Activated CD4-positive, alpha-beta T cell treated with anti-CD3 and anti-CD28 coated beads for 48 hours (primary cell): Measurements from ENCODE around the gene ARMC2.
"Not testable (repeated sequence)": the region's sequence is repeated elsewhere in the genome, so short reads cannot be mapped to it uniquely, and the experiment has no call there.

Source experiments
- DNase-seq: peaks from one replicate; pipeline ENCODE4 v3.0.0-alpha.2; 2020

Gene ARMC2

DNA sequence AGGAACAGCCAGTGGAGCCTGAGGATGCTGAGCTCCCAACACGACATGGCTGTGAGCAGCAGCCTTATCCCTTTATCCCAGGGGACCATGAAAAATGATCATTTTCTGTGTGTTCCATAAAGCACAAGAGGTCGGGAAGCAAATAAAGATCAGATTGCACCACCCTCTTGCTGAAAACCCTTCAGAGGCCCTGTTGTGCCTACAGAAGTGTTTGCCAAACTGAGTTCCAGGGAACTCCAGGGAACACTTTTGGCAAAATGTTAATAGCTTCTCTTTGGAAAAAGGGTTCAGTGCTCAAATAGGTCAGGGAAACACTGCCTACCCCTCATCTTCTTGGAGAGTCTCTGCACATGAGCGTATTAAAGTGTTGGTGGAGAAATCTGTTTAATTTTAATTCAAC, 24.4 kb downstream of the ARMC2 start:
- DNase-seq: no peak

DNA sequence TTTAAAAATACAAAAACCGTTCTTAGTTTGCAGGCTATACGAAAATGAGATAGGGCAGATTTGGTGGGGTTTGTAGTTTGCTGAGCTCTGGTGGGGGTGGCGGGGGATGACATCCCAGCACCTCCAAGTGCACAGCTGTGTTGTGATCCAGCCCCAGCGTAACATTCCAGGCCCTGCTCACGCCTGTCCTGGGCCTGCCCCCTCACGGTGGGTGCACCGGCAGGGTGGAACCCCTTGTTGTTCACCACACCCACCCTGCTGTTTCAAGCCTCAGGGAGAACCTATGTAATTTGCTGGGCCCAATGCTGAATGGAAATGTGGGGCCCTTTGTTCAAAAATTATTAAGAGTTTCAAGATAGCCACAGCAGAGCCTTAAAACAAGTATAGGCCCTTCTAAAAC, 25.0 kb downstream of the ARMC2 start:
- DNase-seq: no peak

DNA sequence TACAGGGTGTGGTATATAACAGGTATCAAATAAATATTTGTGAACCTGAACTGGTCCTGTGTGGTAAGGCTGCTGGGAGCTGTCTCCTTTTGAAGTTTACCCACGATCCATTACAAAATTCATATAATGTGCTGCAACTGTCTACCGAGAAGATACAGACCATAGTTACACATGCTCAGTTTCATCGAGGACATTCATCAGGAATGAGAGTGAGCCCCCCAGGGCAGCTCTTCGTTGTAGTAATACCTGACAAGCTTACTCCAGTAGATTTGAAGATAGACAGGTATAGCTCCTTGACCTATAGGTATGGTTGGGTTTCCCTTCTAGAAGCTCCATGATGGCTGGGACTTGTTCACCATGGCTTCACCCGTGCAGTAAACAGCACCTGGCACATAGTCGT, 25.7 kb downstream of the ARMC2 start:
- no peak for DNase-seq

DNA sequence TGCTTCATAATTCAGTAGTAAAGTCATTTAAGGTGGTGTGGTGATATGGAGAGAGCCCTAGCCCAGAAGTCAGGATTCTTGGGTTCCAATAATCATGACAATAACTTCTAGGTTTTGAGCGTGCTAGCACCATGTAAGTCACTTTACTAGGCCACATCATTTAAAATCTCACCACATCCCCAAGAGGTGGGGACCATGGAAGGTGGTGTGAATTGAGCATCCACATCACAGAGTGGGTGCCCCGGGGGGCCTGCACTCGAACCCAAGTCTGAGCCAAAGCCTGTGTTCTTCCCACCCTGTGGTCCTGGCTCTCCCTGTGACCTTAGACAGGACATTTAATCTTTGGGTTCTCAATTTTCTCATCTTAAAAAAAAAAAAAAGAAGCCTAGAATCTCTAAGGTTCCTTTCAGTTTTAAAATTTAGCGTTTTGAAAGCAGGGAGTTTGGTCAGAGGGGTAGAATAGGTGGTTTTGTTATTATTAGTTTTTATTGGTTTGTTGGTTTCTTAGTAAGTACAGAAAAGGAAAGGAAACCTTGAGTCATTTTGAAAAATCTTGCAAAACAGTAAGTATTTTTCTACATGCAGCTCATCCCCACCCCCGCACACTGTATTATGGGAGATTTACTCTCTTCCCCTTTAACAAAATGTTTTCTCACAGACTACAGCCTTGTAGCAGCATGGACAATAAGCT, 26.4 kb downstream of the ARMC2 start:
- DNase-seq: peak; percentile 73

DNA sequence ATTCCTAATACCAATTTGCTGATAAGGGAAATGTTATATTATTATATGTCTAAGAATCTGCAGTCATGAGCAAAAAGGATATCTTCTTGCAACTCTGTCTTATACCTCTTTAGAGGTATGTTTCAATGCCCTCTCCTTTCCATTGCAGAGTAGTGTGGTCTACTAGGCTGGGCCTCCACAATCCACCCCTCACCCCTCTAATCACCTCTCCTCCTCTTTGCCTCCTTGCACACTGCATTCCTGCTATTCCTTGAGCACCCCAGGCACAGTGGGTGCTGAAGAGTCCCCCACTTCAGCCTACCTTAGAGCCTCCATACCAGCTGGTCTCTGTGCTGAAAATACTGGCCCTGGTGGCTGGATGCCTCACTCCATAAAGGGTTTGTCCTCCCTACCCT, 26.9 kb downstream of the ARMC2 start:
- DNase-seq: no peak

DNA sequence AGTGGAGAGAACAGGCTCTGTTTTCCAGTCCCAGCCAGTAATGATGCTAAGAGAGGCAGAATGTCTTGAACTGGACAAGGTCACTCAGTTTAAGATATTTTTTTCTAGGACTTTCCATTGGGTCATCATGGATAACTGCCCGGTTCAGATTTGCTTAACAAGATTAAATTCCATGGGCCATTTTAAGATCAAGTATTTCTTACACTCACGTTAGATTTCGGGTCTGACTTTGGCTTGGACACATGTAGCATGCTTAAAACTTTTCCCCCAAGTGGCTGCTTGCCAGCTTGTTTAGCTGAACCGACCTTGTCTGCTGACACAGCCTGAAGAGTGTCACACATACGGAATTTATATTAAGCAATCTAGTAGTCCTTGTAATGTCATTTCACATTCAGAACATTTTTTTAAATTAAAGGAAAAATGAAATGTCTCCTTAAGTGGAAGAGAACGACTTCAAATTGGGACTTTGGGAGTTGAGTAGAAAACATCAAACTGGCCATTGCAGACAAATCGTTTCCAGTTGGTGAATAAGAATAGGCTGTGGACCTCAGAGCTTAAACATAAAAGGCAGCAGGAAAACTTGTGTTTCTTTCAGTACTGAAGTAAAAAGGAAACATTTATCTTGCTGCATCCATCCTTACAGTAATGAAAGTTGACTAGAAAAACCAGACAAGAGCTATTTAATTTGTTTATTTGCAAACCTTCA, 29.0 kb downstream of the ARMC2 start:
- no peak for DNase-seq

DNA sequence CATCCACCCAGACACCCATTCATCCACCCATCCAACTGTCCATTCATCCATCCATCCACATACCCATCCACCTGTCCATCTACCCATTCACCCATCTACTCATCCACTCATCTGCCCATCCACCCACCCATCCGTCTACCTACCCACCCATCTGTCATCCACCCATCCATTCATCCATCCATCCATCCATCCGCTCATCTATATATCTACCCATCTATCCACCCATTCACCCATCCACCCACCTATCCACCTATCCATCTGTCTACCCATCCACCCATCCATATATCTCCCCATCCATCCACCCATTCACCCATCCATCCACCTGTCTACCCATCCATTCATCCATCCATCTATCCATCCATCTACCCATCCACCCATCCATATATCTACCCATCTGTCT, 30.7 kb downstream of the ARMC2 start:
- no peak for DNase-seq

DNA sequence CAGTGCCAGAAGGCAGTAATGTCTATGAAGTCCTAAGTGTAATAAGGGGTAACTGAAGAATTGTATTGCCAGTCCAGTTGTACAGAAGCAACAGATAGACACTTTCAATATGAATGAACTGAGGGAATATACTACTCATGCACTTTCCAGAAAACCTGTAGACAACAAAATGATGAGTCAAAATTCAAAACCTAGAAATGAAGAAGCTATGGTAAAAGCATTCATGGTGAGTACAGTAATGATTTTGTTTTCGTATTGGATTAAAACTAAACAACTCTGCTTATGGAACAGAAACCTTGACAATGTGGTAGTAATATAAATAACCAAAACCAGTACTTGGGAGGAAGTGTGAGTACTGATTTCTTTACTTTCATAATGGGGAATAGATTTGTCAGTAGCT, 35.0 kb downstream of the ARMC2 start:
- no peak for DNase-seq

DNA sequence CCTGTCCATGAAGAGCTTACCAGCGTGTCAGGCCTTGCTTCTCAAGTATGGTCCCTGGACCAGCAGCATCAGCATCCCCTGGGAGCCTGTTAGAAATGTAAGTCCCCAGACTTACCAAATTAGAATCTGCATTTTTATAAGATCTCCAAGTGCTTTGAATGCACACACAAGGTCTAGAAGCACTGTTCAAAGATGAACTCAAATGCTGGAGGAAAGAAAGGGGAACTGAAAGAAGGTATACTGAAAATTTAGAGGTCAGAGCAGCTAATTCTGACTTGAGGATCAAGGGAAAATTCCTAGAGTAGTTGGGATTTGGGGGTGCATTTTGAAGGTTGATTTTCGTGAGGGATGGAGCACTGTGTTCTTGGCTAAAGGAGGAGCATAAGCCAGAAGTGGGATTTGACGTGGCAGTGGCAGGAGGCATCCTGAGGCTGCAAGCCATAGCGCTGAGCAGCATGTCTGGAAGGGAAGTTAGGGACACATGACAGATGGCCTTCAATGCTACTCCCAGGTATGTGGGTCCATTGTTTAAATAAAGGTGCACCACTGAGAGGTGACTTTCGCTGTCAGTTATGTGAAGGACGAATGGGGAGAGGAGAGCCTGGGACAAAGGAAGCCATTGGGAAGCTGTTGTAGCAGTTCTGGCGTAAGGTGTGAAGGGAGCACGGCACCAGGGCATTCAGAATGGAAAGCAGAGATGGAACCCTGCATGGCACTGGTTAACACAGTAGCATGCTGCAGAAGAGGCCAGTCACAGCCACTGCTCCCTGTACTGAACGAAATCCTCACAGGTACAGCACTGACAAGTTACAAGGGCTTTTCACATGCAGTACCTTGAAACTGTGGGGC, 36.2 kb downstream of the ARMC2 start:
- no peak for DNase-seq

DNA sequence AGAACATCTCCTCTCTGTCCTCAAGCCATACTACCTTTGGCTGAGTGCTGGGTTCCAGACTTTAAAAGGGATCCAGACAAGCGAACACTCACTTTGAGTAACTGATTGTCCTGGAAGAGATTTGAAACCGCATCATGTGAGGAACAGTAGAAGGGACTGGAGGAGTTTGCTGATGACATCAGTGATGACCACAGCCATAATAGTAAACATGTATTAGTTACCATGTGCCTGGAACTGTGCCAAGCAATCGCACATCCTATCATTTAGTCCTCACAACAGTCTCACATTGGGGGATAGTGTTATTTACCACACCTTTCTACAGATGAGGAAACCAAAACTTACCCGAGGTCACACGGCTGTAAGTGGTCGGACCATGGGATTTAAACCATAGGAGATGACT, 39.8 kb downstream of the ARMC2 start:
- no peak for DNase-seq

DNA sequence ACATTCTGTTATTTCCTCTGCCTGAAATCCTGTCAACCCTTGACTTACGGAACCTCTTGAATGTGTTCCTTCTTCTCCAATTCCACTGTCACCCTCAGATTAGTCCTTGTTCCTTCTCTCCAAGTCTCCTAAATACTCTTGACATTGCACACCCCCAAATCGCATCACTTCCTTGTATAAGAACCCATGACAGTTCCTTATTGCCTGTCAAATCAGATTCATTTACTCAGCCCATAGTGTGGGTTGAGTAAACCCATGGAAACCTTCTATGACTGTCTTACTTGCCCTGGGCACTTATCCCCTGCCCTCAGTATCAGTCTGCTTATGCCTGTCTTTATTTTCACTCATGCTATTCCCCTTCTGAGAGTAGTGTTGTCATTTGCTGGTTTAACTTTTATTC, 40.5 kb downstream of the ARMC2 start:
- no peak for DNase-seq

DNA sequence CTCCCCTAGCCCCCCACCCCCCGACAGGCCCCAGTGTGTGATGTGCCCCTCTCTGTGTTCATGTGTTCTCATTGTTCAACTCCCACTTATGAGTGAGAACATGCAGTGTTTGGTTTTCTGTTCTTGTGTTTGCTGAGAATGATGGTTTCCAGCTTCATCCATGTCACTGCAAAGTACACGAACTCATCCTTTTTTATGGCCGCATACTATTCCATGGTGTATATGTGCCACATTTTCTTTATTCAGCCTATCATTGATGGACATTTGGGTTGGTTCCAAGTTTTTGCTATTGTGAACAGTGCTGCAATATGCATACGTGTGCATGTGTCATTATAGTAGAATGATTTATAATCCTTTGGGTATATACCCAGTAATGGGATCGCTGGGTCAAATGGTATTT, 42.7 kb downstream of the ARMC2 start:
- not testable (repeated sequence) for DNase-seq

DNA sequence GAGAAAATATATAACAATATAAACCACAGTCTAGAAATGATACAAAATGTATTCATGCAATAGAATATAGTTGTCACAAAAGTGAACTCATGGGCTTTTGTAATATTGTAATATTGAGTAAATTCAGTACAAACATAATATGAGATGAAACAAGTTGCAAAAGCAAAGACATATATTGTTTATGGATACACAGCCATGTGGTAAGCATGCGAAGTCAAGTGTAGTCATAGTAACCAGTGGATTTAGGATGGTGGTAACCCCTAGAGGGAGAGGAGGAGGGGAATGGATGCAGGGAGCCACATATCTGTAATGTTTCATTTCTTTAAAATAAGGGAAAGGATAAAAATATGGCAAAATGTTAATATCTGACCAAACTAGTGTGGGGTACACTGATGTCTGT, 47.3 kb downstream of the ARMC2 start:
- no peak for DNase-seq

DNA sequence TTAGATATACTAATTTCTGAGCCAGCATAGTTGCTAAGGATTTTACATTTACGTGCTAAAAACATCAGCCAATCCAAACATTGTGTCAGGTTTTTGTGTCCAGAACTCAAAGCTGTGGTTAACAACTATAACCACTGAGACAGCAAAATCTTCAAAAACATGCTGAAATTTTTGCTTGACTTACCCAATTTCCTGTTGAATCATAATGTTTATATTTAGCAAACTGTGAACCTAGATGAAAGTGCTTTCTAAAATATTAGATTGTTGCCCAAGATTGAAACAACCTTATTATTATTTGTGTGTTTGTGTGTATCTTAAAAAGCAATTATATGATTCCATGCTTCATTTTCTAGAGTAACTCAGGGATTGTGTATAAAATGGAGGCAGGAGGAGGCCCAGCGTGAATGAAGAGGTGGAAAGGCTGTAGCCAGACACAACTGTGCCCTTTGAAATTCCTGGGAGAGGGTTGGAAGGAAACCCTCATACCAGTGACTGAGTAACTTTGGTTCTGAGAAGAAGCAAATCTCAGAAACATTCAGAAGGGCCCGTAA, 48.0 kb downstream of the ARMC2 start:
- no peak for DNase-seq

DNA sequence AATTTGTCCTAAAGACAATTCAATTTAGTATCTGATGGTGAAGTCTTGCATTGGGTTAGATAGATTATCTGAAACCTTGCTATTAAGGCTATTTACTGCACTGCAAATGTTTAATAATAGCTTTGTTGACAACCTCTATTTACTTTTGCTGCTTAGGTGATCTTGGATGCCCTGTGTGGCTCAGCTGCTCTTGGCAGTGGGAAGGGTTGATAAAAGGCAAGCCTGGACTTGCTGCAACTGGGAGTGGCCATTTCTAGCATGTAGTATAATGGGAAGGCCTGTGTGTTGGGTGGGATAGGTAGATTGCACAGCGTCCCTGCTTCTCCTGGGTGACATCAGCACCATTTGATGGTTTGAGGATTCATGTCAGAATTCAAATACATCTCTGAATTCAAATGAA, 49.1 kb downstream of the ARMC2 start:
- no peak for DNase-seq

DNA sequence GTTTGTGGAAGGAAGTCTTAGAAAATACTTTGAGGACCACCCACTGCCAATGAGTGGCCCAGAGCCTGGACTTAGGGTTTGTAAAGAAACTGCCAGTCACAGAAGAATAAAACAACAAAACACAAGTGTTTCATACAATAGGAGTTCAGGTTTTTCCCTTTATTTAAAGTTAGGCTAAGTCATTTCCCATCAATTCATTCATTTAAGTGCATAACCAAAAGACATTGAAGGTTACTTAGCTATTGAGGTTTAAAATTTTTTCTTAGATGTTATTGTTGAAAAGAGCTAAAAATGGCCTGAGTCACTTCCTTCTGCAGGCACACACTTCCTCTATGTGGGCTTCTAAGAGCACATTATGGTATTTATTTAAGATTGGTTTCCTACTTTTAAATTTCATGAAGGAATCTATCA, 54.2 kb downstream of the ARMC2 start:
- no peak for DNase-seq

DNA sequence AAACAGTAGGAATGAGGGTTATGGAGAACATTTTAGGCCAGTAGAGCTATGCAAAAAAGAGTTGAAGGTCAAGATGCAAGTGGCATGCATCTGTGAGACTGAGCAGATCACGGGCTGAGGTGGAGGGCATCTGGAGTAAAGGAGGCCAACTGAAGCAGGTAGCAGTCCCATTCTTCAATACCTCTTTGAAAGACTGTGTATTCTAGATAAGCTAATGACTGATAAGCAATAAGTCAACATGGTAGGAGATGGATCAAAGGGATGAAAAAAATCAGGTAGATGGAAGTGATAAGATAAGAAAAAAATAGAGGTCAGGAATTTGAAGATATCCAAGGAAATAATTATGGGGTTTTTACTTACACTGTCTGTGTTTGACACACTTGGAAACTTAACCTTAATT, 55.6 kb downstream of the ARMC2 start:
- no peak for DNase-seq

DNA sequence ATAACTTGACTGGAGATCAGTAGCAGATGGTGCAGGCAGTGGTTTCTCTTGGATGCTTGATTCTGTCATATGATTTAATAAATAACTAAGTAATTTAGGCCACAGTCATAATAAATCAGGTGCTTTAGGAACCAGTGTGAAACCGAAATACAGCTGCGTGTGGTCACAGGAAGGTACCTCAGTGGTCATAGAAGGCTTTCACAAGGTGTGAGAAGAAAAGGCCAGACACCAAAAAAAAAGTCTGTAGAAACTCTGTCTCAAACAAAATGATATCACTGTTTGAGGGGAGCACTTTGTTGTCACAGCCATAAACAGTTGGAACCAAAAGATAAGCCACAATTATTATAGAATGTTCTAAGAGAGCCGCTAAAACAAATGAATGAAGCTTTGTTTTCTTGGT, 56.5 kb downstream of the ARMC2 start:
- no peak for DNase-seq

DNA sequence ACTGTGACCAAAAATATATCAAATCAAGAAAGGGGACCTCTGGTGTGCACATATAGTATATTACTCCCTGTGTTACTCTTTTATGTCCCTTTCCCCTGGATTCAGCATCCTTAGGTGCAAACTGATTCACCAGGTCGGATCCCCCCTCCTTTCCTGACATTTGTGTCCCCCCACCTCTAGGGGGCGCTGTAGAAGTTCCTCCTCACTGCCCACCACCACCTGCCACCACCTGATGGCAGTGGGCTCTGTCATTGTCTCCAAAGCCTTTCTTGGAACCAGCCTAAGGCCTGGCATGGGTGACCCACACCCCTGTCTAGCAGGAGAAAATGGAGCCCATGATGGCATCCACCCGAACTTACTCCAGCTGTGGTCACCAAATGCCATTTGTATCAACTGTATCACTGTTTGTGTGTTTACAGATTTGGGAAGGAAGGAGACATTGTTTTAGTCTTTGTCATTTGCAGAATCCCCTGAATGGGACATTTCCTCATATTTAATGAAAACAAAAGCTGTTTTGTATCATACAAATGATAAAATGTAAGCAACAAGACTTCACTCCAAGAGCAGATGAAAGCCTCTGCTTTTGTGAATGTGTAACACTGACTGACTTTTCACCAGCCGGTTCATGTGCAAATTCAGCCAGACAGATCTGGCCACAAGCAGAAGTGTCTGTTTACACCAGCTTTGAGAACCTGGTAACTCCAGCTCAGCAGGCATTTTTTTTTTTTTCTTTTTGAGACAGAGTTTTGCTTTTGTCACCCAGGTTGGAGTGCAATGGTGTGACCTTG, 66.2 kb downstream of the ARMC2 start:
- DNase-seq: peak; percentile 66

DNA sequence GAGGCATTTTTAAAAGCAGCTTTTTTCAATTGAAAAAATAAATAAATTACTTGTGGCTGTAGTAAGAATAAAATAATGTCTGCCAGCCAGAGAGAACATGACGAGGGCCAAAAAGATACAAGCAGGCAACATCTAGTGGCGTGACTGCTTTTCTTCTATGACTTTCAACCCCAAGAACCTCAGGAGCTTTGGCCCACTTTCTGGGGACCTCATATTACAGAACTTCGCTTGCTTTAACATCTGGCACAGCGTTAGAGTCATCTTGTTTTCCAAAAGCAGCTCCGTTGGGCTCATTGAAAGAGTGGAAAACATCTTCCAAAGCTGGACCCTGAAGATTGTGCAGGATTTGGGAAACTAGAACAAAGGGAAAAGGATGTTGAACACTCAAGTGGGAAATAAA, 67.0 kb downstream of the ARMC2 start:
- DNase-seq: no peak

DNA sequence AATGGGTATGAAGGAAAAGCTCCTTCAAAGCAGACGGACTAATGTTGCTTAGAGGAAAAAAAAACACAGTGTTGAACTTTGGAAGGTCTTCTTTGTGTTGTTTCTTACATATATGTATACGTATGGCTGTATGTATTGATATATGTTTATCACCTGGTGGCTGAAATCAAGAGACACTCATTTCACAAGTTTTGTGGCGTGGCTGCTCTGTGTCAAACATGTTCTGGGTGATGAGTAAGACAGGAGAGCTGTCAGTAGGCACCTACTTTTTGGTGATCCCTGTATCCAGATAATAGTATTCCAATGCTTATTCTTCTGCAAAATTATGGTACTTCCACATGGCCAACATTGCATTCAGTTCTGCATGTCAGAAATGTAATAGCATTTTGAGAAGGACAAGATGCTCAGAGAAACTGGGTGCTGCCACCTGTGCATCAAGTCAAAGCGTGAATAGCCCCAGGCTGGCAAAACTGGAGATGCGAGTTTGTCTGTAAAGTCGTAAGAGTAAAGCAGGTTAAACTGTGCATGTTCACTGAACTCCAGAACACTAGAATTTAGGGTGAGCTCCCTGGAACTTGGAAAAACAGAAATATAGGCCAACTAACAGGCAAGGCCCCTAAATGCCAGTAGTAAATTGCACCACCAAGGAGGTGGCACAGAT, 67.9 kb downstream of the ARMC2 start:
- DNase-seq: no peak

DNA sequence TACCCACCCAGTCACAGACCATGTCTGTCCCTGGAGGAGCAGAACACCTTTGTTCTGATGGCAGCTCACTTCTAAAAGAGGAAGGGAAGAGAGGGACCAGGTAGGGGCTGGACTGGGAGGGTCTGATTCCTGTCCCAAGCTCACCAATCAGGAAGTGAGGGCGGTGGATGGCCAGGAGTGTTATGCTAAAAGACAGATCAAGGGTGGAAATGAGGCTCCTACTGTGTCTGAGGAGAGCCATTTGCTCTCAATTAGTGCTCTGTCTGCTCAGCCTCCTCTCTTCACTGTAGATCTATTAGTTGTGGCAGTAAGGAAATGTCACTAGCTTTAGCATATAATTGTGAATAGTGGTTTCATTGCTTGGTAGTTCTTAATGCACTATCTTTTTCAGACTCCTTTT, 72.5 kb downstream of the ARMC2 start:
- DNase-seq: no peak
